Airway epithelial cell (primary cell): Measurements from ENCODE around the gene ASB9. TPM values are rescaled to one million over a fixed set of nuclear protein-coding genes. Genes with fewer than 3 reads are reported as not detected.

Experiments used
- total RNA-seq: library from RNA; depleted of rRNA; stranded (reverse); fragments of >200 nt; gene quantifications from 2 replicates; pipeline ENCODE4 v1.2.3, GENCODE V29; 2015

ASB9 gene, protein sequence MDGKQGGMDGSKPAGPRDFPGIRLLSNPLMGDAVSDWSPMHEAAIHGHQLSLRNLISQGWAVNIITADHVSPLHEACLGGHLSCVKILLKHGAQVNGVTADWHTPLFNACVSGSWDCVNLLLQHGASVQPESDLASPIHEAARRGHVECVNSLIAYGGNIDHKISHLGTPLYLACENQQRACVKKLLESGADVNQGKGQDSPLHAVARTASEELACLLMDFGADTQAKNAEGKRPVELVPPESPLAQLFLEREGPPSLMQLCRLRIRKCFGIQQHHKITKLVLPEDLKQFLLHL
- total RNA-seq: 1.3 and 2.6 TPM in 2 replicates

DNA sequence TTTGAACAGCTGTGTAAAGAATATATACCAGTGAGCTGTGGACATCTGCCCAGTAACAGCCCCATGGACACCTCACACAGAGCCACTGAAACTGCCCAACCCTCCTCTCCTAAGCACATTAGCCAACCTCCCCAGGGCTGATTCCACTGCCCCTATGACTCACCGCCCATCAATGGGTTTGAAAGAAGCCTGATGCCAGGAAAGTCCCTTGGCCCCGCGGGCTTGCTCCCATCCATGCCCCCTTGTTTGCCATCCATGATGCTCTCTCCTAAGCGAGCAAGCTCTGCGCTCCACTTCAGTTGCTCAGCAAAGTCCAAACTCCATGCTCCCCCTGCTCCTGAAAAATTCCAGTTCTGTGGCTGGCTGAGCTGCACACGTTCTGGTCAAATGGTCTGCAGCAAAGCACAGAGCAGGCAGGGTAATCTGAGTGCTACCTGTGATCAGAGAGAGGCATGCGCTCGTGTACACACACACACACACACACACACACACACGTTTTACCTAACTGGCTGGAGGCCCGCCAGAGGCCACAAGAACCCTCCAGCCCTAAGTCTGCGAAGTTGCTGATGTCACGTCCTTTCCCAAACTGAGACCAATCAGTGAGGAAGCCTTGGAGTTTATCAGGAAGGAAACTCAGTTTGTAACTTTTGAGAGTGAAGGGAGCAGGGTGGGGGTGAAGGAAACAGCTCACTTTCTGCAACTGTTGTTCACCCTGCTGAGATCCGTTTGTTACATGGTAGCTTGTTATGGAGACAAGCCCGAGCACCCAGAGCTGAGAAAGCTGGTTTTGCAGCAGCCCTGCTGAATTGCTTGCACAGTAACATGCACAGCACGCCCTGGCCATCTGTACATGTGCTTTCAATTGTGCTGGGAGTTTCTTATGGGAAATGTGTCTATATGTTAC lies at the start of gene ASB9:
Gene ASB9, minus strand, starts transcription at position 466 of the 904 bp plus-strand sequence. Its CDS starts 209 bp downstream, at position 257.

GRCh38 chrX:15315509-15315908 lies 45.6 kb upstream of the ASB9 start, which contains the start of gene ASB11:
Gene ASB11 (minus strand): TSS chrX:15315640. CDS start chrX:15315605, 35 bp downstream.

Other genes starting within 250 kb of the ASB9 start
- not detected in 2 replicates for gene ASB11, start 45.6 kb upstream of the ASB9 start, total RNA-seq
- 10.7 and 12.4 TPM in 2 replicates for gene PIGA, start 65.4 kb upstream of the ASB9 start, total RNA-seq
- gene VEGFD, start 114.3 kb upstream of the ASB9 start, total RNA-seq: 0.07 TPM in 1 of 2 replicates, not detected in the other
- gene PIR, start 223.2 kb upstream of the ASB9 start, total RNA-seq: 32.9 and 53.9 TPM in 2 replicates
- gene BMX, start 230.7 kb upstream of the ASB9 start, total RNA-seq: 0.07 TPM in 1 of 2 replicates, not detected in the other